Measurements from ENCODE around the gene CDIP1.

Gene CDIP1

GRCh38 chr16:4552541-4552940 is 14.0 kb upstream of the CDIP1 start:
- Histone ChIP-seq H3K27me3 (ENCODE audit: insufficient read depth, low read length, poor library complexity) (peaks cover 5% of the 10 kb centered on the region), H3K4me3 (ENCODE audit: low read depth in 1 of 2, low read length in 2 of 2) (no peak overlapping the region), H3K4me2 (ENCODE audit: insufficient read depth, low read length) (no peak overlapping the region), H3K27ac (ENCODE audit: low read length) (no peak overlapping the region), H3K79me2 (ENCODE audit: insufficient read depth, low read length) (no peaks in the 10 kb centered on the region), H3K4me1 (ENCODE audit: insufficient read depth, low read length) (peaks cover 5% of the 10 kb centered on the region; the same call in 1 of the 2 replicates), H4K20me1 (ENCODE audit: insufficient read depth, low read length) (no peaks in the 10 kb centered on the region), H2AFZ (ENCODE audit: low read depth, low read length) (no peak overlapping the region), H3K36me3 (ENCODE audit: insufficient read depth, low read length) (no peaks in the 10 kb centered on the region), H3K9ac (ENCODE audit: low read depth, low read length) (no peak overlapping the region), H3K9me3 (ENCODE audit: insufficient read depth, low read length, severe bottlenecking) (no peaks in the 10 kb centered on the region)
- ATAC-seq (ENCODE audit: insufficient read depth, low read depth) (no peak), DNase-seq (no peak)
- TF ChIP-seq CTCF (IDR thresholded peaks at IDR 0.05; ENCODE audit: borderline replicate concordance, extremely low read depth, low read length, poor library complexity, severe bottlenecking) (no peak), EZH2 (IDR thresholded peaks at IDR 0.05; ENCODE audit: borderline replicate concordance, low read depth, low read length, severe bottlenecking) (no peak)

GRCh38 chr16:4550591-4550990 is 12.0 kb upstream of the CDIP1 start:
- Histone ChIP-seq H3K9me3 (ENCODE audit: insufficient read depth, low read length, severe bottlenecking) (no peaks in the 10 kb centered on the region), H4K20me1 (ENCODE audit: insufficient read depth, low read length) (no peaks in the 10 kb centered on the region), H3K9ac (ENCODE audit: low read depth, low read length) (no peak overlapping the region), H3K27me3 (ENCODE audit: insufficient read depth, low read length, poor library complexity) (peaks cover 5% of the 10 kb centered on the region), H3K4me2 (ENCODE audit: insufficient read depth, low read length) (no peak overlapping the region), H3K36me3 (ENCODE audit: insufficient read depth, low read length) (no peaks in the 10 kb centered on the region), H3K4me1 (ENCODE audit: insufficient read depth, low read length) (peaks cover 5% of the 10 kb centered on the region; the same call in 1 of the 2 replicates), H3K4me3 (ENCODE audit: low read depth in 1 of 2, low read length in 2 of 2) (no peak overlapping the region), H2AFZ (ENCODE audit: low read depth, low read length) (no peak overlapping the region), H3K27ac (ENCODE audit: low read length) (no peak overlapping the region), H3K79me2 (ENCODE audit: insufficient read depth, low read length) (no peaks in the 10 kb centered on the region)
- DNase-seq (no peak), ATAC-seq (ENCODE audit: insufficient read depth, low read depth) (no peak)
- TF ChIP-seq EZH2 (IDR thresholded peaks at IDR 0.05; ENCODE audit: borderline replicate concordance, low read depth, low read length, severe bottlenecking): no peak
- TF ChIP-seq CTCF (IDR thresholded peaks at IDR 0.05; ENCODE audit: borderline replicate concordance, extremely low read depth, low read length, poor library complexity, severe bottlenecking): no peak

- H3K4me1 ChIP-seq (ENCODE audit: insufficient read depth, low read length): peaks cover 5% of the 10 kb centered on the region; the same call in 1 of the 2 replicates
- no peak overlapping the region for H3K27ac ChIP-seq (ENCODE audit: low read length)
- H3K27me3 ChIP-seq (ENCODE audit: insufficient read depth, low read length, poor library complexity): peaks cover 4% of the 10 kb centered on the region
- no peaks in the 10 kb centered on the region for H3K36me3 ChIP-seq (ENCODE audit: insufficient read depth, low read length)
- no peak overlapping the region for H3K4me3 ChIP-seq (ENCODE audit: low read depth in 1 of 2, low read length in 2 of 2)
- DNase-seq: no peak
- H3K9me3 ChIP-seq (ENCODE audit: insufficient read depth, low read length, severe bottlenecking): no peaks in the 10 kb centered on the region
- no peaks in the 10 kb centered on the region for H3K79me2 ChIP-seq (ENCODE audit: insufficient read depth, low read length)
- H3K4me2 ChIP-seq (ENCODE audit: insufficient read depth, low read length): peak overlapping the region; percentile 27; the same call in 1 of the 2 replicates
- H4K20me1 ChIP-seq (ENCODE audit: insufficient read depth, low read length): no peaks in the 10 kb centered on the region
- H2AFZ ChIP-seq (ENCODE audit: low read depth, low read length): 0 out of 2 replicates have a peak overlapping the region, but pooled peaks have one; percentile 13
- ATAC-seq (ENCODE audit: insufficient read depth, low read depth): no peak
- no peak overlapping the region for H3K9ac ChIP-seq (ENCODE audit: low read depth, low read length)
- TF ChIP-seq EZH2 (IDR thresholded peaks at IDR 0.05; ENCODE audit: borderline replicate concordance, low read depth, low read length, severe bottlenecking) (no peak), CTCF (IDR thresholded peaks at IDR 0.05; ENCODE audit: borderline replicate concordance, extremely low read depth, low read length, poor library complexity, severe bottlenecking) (no peak)
Observed at GRCh38 chr16:4548124-4548523, 9.6 kb upstream of the CDIP1 start.

GRCh38 chr16:4544473-4544872 is 5.9 kb upstream of the CDIP1 start:
- Histone ChIP-seq H2AFZ (ENCODE audit: low read depth, low read length) (no peak overlapping the region), H3K9me3 (ENCODE audit: insufficient read depth, low read length, severe bottlenecking) (no peaks in the 10 kb centered on the region), H3K4me1 (ENCODE audit: insufficient read depth, low read length) (peaks cover 5% of the 10 kb centered on the region; the same call in 1 of the 2 replicates), H3K27me3 (ENCODE audit: insufficient read depth, low read length, poor library complexity) (peaks cover 3% of the 10 kb centered on the region), H3K4me2 (ENCODE audit: insufficient read depth, low read length) (no peak overlapping the region), H3K27ac (ENCODE audit: low read length) (no peak overlapping the region), H3K36me3 (ENCODE audit: insufficient read depth, low read length) (no peaks in the 10 kb centered on the region), H3K9ac (ENCODE audit: low read depth, low read length) (no peak overlapping the region), H3K79me2 (ENCODE audit: insufficient read depth, low read length) (no peaks in the 10 kb centered on the region), H4K20me1 (ENCODE audit: insufficient read depth, low read length) (no peaks in the 10 kb centered on the region), H3K4me3 (ENCODE audit: low read depth in 1 of 2, low read length in 2 of 2) (no peak overlapping the region)
- ATAC-seq (ENCODE audit: insufficient read depth, low read depth) (no peak), DNase-seq (no peak)
- TF ChIP-seq EZH2 (IDR thresholded peaks at IDR 0.05; ENCODE audit: borderline replicate concordance, low read depth, low read length, severe bottlenecking) (no peak), CTCF (IDR thresholded peaks at IDR 0.05; ENCODE audit: borderline replicate concordance, extremely low read depth, low read length, poor library complexity, severe bottlenecking) (no peak)

All from DND-41 (cell line).